ENCODE results near the gene PPP1R7. TPM values are rescaled to one million over a fixed set of nuclear protein-coding genes. Genes with fewer than 3 reads are reported as not detected.

The PPP1R7 gene
- total RNA-seq, 1 experiment from 2014 or later = 87.6 TPM

GRCh38 chr2:241228081-241228859 is 78.0 kb downstream of the PPP1R7 start:
- DNase-seq (ENCODE audit: low read depth) = no peak

GRCh38 chr2:241228860-241229516 is 78.7 kb downstream of the PPP1R7 start:
- DNase-seq (ENCODE audit: low read depth) = no peak

GRCh38 chr2:241229563-241230401 is 79.5 kb downstream of the PPP1R7 start:
- DNase-seq (ENCODE audit: low read depth) = no peak

- no peak for DNase-seq (ENCODE audit: low read depth)
These were observed 80.2 kb downstream of the PPP1R7 start for GRCh38 chr2:241230435-241230834.

- DNase-seq (ENCODE audit: low read depth) = no peak
These were observed 82.7 kb downstream of the PPP1R7 start for GRCh38 chr2:241232736-241233575.

Small RNAs within 50 kb of the gene (small RNA-seq; reads per million reads assigned to genes)
- not detected for gene AC005237.2

Other genes with a start within 250 kb of the PPP1R7 start
- not detected in 2 replicates for gene CROCC2, start 244.1 kb upstream of the PPP1R7 start, total RNA-seq (2014; rRNA removed; shearing (Covaris generic))
- 1.8 and 2.7 TPM in 2 replicates for gene SNED1, start 151.8 kb upstream of the PPP1R7 start, total RNA-seq (2014; rRNA removed; shearing (Covaris generic))
- gene MTERF4, start 48.2 kb upstream of the PPP1R7 start, total RNA-seq (2014; rRNA removed; shearing (Covaris generic)) = 39.2 and 43.0 TPM in 2 replicates
- 6.7 and 7.2 TPM in 2 replicates for gene PASK, start 995 bp upstream of the PPP1R7 start, total RNA-seq (2014; rRNA removed; shearing (Covaris generic))
- gene ANO7, start 38.2 kb downstream of the PPP1R7 start, total RNA-seq (2014; rRNA removed; shearing (Covaris generic)) = 0.53 and 2.4 TPM in 2 replicates
- 424 and 497 TPM in 2 replicates for gene HDLBP, start 165.2 kb downstream of the PPP1R7 start, total RNA-seq (2014; rRNA removed; shearing (Covaris generic))
- 212 and 259 TPM in 2 replicates for gene SEPTIN2, start 165.5 kb downstream of the PPP1R7 start, total RNA-seq (2014; rRNA removed; shearing (Covaris generic))
- gene FARP2, start 205.8 kb downstream of the PPP1R7 start, total RNA-seq (2014; rRNA removed; shearing (Covaris generic)) = 29.7 and 33.8 TPM in 2 replicates

Measured in HT1080 (cell line).